Aorta (tissue), 5 donors: ENCODE measurements around the gene FBXW11. TPM values are rescaled to one million over a fixed set of nuclear protein-coding genes. Genes with fewer than 3 reads are reported as not detected.

Source experiments
- ATAC-seq: fragments of 200-7000 bp; cut with Tn5 transposase; one replicate; pipeline ENCODE4 v1.9.1; 2022; ENCODE audit warnings: moderate library complexity; ENCODE audit not compliant: low FRiP score
- DNase-seq, 2 donors: peaks; one replicate each; pipeline ENCODE4 v3.0.0-alpha.2; 2020
- H3K27ac ChIP-seq, 2 donors: one replicate each; pipeline ENCODE4 v1.5.1; 2013; ENCODE audit warnings: low read length in 2 of 2, mild to moderate bottlenecking in 2 of 2, moderate library complexity in 2 of 2, control low read depth in 1 of 2, inconsistent platforms in 1 of 2, low read depth in 1 of 2
- H3K27me3 ChIP-seq, 2 donors: one replicate each; pipeline ENCODE4 v1.6.1; 2013; ENCODE audit warnings: control low read depth in 1 of 2, low read length in 1 of 2, mild to moderate bottlenecking in 1 of 2, moderate library complexity in 1 of 2; ENCODE audit not compliant: insufficient read depth in 2 of 2, control insufficient read depth in 1 of 2
- H3K36me3 ChIP-seq, 2 donors: one replicate each; pipeline ENCODE4 v1.6.1; 2013; ENCODE audit warnings: control low read depth in 1 of 2, low read length in 1 of 2, mild to moderate bottlenecking in 1 of 2; ENCODE audit not compliant: insufficient read depth in 2 of 2, control insufficient read depth in 1 of 2
- H3K4me1 ChIP-seq, 2 donors: one replicate each; pipeline ENCODE4 v1.6.1; 2013; ENCODE audit warnings: low read length in 2 of 2, control low read depth in 1 of 2, mild to moderate bottlenecking in 1 of 2, moderate library complexity in 1 of 2; ENCODE audit not compliant: insufficient read depth in 2 of 2, control insufficient read depth in 1 of 2
- H3K4me3 ChIP-seq, 2 donors: one replicate each; pipeline ENCODE4 v1.5.1; 2013; ENCODE audit warnings: low read length in 2 of 2, control low read depth in 1 of 2, mild to moderate bottlenecking in 1 of 2
- H3K9me3 ChIP-seq: one replicate; pipeline ENCODE4 v1.6.1; 2013; ENCODE audit warnings: mild to moderate bottlenecking, low read length; ENCODE audit not compliant: control insufficient read depth
- WGBS, 2 donors: extraction: QIAGEN DNeasy Blood & Tissue Kit; methylation state at CpG; one replicate each; pipeline ENCODE4 v1.1.7; 2013; 5-methylcytosine and 5-hydroxymethylcytosine counted together
- intact Hi-C, 2 donors: fragments of 100-400 bp; cut with DNase I; formaldehyde crosslinking; loops; one replicate each; pipeline versions ENCODE4 v1.14.2 to v1.15.0; 2022
- polyA plus RNA-seq, 2 donors: library from polyadenylated mRNA; stranded (reverse); fragments of 200-250 nt; gene quantifications; one replicate each; pipeline ENCODE4 v1.2.3, GENCODE V29; 2013
- total RNA-seq, 2 donors: library from RNA; stranded (reverse); fragmentation: NEBNext Ultra II Directional; extraction: Animal tissue kit (Norgen Biotek cat#: 25700); gene quantifications; one replicate each; pipeline ENCODE4 v1.2.1, GENCODE V29; 2021
- donor health status: healthy with polysubstance abuse.
- donor health status: Bipolar disorder and iron deficiency.
- donor health status: DM: no; HTN: no; CAD: no.
- donor health status: DM: no; HTN: no; CAD: no.
- donor health status: DM: yes; HTN: yes; CAD: no.

Gene FBXW11
- total and polyA plus RNA-seq, 4 donors = 13.5 to 64.0 (median 40.9) TPM

DNA sequence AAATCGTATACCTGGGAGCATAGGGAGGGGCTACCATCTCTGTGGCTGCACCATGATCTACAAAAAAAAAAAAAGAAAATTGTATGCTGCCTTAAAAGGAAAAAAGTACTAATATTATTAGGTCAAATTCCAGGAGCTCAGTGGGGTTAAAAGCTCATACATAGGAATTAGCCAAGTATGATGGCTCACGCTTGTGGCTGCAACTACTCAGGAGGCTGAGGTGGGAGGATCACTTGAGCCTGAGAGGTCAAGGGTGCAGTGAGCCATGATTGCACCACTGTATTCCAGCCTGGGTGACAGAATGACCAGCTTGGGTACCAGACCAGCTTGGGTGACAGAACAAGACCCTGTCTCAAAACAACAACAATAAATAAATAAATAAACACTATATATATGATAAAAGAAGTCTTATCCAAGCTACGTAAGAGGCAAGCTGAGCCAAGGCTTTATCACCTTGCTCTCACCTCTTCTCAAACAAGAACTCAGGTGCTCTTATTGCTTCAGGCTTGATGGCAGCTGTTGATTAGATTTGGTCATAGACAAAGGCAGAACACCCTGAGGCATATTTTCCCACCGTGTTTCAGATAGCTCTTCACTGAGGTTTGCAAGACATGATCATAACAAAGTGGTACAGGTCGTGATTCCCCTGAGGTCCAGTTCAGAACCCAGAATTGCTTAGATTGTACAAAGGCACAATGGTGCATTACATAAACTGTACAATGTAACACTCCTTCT is 3.3 kb upstream of the FBXW11 start:
- H3K4me3 ChIP-seq = no peak overlapping the region
- ATAC-seq = no peak
- 71% methylated on average over 5 of the region's 5 CpGs for WGBS, 2 donors
- no peak overlapping the region for H3K27ac ChIP-seq
- H3K36me3 ChIP-seq = no peaks in the 10 kb centered on the region
- no peaks in the 10 kb centered on the region for H3K4me1 ChIP-seq
- DNase-seq = no peak
- intact Hi-C loops = loop anchor here in 1 of 2 donors (5.0 to 10.0 kb wide), 3 partner anchors 37 to 275 kb away; partner anchors contain the start of gene UBTD2
- no peaks in the 10 kb centered on the region for H3K27me3 ChIP-seq
- H3K9me3 ChIP-seq = no peaks in the 10 kb centered on the region

DNA sequence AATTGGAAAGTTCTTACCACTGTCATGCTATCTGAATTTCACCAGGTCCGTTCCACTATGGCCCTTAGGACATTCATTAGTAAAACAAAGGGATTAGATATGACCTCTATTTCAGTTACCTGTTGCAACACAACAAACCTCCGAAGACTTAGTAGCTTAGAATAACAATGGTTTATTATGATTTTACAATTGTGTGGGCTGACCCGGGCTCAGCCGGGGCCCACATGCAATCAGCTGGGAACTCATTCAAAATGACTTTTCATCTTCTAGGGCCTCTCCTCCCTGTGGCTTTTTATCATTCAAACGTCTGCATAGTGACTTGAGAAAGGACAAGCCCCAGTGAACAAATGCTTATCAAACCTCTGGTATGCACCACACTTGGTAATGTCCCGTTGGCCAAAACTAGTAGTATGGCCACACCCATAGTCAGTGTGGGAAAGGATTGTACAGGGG is 2.3 kb upstream of the FBXW11 start:
- Histone ChIP-seq H3K27ac (no peak overlapping the region), H3K4me1 (no peaks in the 10 kb centered on the region), H3K4me3 (no peak overlapping the region), H3K27me3 (no peaks in the 10 kb centered on the region), H3K36me3 (no peaks in the 10 kb centered on the region), H3K9me3 (no peaks in the 10 kb centered on the region)
- 49% methylated on average over 6 of the region's 6 CpGs for WGBS, 2 donors
- intact Hi-C loops = loop anchor here in 1 of 2 donors (5.0 to 10.0 kb wide), 3 partner anchors 36 to 276 kb away; partner anchors contain the start of gene UBTD2
- DNase-seq = no peak
- no peak for ATAC-seq

DNA sequence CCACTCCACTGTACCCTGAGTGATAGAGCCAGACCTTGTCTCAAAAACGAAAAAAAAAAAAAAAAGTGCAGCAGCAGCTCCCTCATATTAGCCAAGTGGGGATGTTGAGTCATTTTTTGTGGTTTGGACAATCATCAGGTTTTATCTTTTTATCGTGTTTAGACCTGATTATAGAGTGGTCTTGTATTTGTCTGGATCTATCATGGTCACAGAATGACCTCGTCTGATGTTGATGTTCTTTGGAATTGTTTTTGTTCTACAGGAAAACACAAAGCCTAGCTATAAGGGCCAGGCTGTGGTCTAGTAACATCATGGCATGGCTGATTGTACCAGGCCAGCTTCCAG is 1.6 kb upstream of the FBXW11 start:
- Histone ChIP-seq H3K4me1 (no peaks in the 10 kb centered on the region), H3K9me3 (no peaks in the 10 kb centered on the region), H3K36me3 (no peaks in the 10 kb centered on the region), H3K4me3 (no peak overlapping the region), H3K27ac (no peak overlapping the region), H3K27me3 (no peaks in the 10 kb centered on the region)
- WGBS, 2 donors = 38 to 42% methylated on average over 3 of the region's 3 CpGs
- ATAC-seq (no peak), DNase-seq (no peak)
- intact Hi-C loops = loop anchor here in 1 of 2 donors (5.0 to 10.0 kb wide), 3 partner anchors 36 to 277 kb away; partner anchors contain the start of gene UBTD2

DNA sequence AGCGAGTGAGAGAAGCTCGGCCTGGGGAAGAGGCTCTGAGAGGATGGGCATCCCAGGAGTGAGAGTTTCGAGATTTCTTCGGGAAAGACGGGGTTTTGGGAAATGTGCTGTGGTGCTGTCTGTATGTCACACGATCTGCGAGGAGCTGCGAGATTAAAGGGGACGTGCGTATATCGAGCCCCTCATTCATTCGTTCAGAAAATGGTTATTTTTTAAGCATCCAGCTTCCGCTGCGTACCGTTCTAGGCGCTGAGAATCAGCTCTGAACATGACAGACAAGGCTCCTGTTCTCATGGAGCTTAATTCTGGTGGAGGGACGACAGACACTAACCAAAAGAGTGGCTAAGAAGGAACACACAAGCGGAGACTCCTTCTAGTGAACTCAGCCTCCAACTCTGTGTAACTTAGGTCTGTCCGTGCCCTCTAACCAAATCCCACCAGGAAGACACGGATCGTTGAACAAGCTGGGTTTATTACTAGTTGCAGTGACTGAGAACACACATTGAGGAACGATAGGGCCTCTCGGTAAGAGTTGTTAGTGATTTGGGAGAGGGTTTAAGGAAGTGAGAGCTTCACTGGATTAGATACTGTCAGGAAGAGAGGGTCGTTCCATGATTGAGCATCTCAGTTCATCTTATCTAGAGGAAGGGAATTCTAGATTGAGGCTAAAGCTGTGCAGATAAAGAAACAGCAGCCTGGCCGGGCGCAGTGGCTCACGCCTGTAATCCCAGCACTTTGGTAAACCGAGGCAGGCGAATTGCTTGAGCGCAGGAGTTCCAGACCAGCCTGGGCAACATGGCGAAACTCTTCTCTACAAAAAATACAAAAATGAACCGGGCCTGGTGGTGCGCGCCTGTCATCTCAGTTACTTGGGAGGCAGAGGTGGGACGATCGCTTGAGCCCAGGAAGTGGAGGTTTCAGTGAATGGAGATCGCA is 1.0 kb upstream of the FBXW11 start:
- intact Hi-C loops = loop anchor here in 1 of 2 donors (5.0 to 10.0 kb wide), 3 partner anchors 35 to 277 kb away; partner anchors contain the start of gene UBTD2
- Histone ChIP-seq H3K27me3 (no peaks in the 10 kb centered on the region), H3K4me1 (no peaks in the 10 kb centered on the region), H3K36me3 (no peaks in the 10 kb centered on the region), H3K9me3 (no peaks in the 10 kb centered on the region), H3K4me3 (peak overlapping the region; percentile 79 to 92), H3K27ac (peak overlapping the region in 1 of 2 donors; percentile 93)
- ATAC-seq (no peak), DNase-seq (no peak)
- 27% methylated on average over 37 of the region's 37 CpGs for WGBS, 2 donors

DNA sequence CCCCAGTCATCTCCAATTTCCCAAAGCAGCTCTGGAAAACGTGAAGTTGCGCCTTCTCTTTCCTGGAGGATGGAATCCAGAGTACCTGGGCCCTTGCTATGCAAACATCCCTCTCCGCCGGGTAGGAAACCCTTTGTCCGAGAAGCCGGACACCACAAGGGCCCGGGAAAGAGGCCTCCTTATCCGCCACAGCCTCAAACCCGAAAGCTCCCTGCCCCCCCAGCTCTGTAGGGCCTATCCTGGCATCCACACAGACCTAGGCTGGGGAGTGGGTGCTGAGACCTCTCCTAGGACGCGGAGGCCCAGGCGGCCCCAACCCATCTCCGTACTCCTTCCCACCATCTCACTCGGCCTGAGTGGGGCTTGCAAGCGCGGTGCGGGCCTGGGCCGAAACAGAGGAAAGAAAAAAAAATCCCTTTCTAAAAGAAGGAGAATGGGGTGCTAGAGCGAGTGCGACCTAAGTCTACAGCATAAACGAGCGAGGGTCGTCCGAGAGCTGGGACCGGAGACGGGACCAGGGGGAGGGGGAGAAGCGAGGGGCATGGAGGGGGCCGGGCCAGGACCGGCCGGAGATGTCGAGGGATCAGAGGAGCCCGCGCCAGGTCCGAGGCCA is 624 bp downstream of the FBXW11 start:
- DNase-seq (peak in 1 of 2 donors; percentile 75), ATAC-seq (peak; percentile 34)
- Histone ChIP-seq H3K4me1 (peaks cover 0 to under 1% of the 10 kb centered on the region in 2 donors), H3K27ac (peak overlapping the region; percentile 92 to 96), H3K9me3 (no peaks in the 10 kb centered on the region), H3K4me3 (peak overlapping the region; percentile 78 to 92), H3K27me3 (no peaks in the 10 kb centered on the region), H3K36me3 (no peaks in the 10 kb centered on the region)
- WGBS, 2 donors = 0% methylated on average over 33 to 34 of the region's 34 CpGs
- intact Hi-C loops = loop anchor here in 1 of 2 donors (5.0 to 10.0 kb wide), 3 partner anchors 34 to 279 kb away; partner anchors contain the start of gene UBTD2

DNA sequence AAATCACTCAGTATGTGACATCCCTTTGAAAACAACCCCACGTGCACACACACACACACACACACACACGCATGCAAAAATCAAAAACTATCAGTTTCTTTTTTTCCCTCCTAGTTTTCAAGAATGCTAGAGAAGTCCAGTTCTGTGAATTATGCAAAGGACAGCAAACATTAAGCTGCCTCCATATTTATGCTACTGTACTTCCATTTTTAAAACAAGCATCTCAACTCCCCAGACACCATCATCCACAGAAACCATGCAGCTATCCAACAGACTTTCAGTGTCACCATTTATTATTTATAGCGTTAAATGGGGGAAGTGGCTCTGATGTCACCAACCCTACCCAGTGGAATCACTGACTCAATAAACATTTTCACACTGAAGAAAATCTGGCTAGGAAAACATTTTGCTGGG is 1.6 kb downstream of the FBXW11 start:
- Histone ChIP-seq H3K4me3 (peak overlapping the region; percentile 78 to 92), H3K9me3 (no peaks in the 10 kb centered on the region), H3K4me1 (peaks cover 2 to 3% of the 10 kb centered on the region in 2 donors), H3K36me3 (no peaks in the 10 kb centered on the region), H3K27me3 (no peaks in the 10 kb centered on the region), H3K27ac (peak overlapping the region in 1 of 2 donors; percentile 96)
- WGBS, 2 donors = 3% methylated on average over 3 of the region's 3 CpGs
- DNase-seq (no peak), ATAC-seq (no peak)
- intact Hi-C loops = loop anchor here in 1 of 2 donors (5.0 to 10.0 kb wide), 3 partner anchors 33 to 280 kb away; partner anchors contain the start of gene UBTD2

DNA sequence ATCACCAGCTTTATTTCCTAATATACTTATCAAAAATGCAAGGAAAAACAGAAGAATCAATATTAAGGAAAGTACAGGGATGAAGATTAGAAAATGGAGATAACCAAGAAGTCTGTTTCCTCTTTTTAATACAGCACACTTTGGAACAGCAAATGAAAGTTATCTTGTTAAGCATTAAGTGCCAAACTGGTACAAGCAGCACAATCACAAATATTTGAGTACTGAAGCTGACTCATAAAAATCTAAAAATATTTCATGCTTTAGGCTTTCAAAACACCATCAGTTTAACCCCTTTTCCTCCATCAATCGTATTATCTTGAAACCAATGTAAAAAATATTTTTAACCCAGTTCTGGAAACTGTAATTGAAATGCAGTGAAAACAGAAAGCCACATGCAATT is 2.7 kb downstream of the FBXW11 start:
- H3K27ac ChIP-seq = peak overlapping the region in 1 of 2 donors; percentile 60
- ATAC-seq (no peak), DNase-seq (no peak)
- no peaks in the 10 kb centered on the region for H3K36me3 ChIP-seq
- peak overlapping the region; percentile 12 to 15 for H3K4me3 ChIP-seq
- no peaks in the 10 kb centered on the region for H3K9me3 ChIP-seq
- peaks cover 4 to 5% of the 10 kb centered on the region in 2 donors for H3K4me1 ChIP-seq
- no peaks in the 10 kb centered on the region for H3K27me3 ChIP-seq
- intact Hi-C loops = loop anchor here in 1 of 2 donors (10.0 kb wide), 1 partner anchor 281 kb away; the partner anchor contains the start of gene UBTD2
- 3% methylated on average over 1 of the region's 1 CpG for WGBS, 2 donors
